HT-29 (cell line): ENCODE results near the gene STK24. TPM values are rescaled to one million over a fixed set of nuclear protein-coding genes. Genes with fewer than 3 reads are reported as not detected.

ENCODE experiments used
- DNase-seq: peaks from one replicate; pipeline ENCODE4 v3.0.0-alpha.2; 2015; ENCODE audit warnings: low spot score
- total RNA-seq: library from RNA; depleted of rRNA; stranded (reverse); fragments of >200 nt; shearing (Covaris generic); gene quantifications from 2 replicates; pipeline ENCODE4 v1.2.3, GENCODE V29; 2014

STK24 gene
- total RNA-seq, 1 experiment from 2014 or later, result 113 TPM

DNA sequence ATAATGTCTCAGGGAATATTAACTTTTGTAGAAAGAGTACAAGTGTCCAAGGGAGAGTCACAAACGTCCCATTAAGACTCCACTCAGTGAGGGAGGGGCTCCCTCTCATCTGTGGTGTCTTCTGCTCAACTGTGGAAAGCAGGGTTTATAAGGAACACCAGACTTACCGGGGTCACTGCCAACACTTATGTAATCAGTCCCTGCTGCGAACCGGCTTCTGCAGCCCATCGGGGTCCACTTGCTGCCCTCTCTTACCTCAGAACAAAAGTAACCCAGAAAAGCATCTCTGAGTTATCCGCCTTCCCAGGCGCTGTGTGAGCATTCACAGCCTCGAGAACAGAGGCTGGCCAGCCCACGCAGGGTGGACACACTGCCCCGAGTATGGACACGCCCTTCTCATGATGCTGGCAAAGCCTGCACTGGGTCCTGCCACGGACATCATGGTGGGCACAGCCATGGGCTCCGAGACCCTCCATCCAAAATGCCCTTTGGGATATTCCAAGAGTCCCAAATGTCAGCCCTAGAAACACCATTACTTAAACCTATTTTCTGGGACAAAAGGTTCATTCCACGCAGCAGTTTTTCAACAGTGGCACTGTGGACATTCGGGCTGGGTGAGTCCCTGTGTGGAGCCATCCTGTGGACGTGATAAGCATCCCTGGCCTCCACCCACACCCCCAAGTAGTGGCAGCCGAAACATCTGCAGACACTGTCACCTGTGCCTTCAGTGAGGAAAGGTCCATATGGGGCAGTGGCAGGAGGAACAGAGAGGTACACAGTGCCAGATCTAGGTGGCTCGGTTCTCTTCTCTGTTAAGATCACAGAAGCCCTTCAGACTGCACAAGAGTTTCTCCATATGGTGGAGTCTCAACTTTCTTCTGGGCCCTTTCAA lies 63.9 kb downstream of the STK24 start:
- DNase-seq, result no peak

DNA sequence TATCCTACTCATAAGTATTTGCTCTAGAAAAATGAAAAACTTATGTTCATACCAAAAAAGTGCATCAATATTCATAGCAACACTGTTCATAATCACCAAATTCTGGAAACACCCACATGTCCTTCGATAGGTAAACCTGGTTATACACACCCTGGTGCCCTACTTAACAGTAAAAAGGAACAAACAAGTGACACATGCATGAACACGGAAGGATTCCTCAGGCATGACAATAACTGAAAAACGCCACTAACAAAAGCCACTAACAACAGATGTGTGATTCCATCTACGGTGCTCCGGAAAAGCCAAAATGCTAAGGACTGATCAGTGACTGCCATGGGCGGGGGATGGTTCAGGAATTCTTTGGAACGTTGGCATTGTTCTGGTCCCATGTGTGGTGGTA lies 65.5 kb downstream of the STK24 start:
- no peak for DNase-seq

- DNase-seq, result no peak
Observed at GRCh38 chr13:98510156-98510509, 66.8 kb downstream of the STK24 start.

DNA sequence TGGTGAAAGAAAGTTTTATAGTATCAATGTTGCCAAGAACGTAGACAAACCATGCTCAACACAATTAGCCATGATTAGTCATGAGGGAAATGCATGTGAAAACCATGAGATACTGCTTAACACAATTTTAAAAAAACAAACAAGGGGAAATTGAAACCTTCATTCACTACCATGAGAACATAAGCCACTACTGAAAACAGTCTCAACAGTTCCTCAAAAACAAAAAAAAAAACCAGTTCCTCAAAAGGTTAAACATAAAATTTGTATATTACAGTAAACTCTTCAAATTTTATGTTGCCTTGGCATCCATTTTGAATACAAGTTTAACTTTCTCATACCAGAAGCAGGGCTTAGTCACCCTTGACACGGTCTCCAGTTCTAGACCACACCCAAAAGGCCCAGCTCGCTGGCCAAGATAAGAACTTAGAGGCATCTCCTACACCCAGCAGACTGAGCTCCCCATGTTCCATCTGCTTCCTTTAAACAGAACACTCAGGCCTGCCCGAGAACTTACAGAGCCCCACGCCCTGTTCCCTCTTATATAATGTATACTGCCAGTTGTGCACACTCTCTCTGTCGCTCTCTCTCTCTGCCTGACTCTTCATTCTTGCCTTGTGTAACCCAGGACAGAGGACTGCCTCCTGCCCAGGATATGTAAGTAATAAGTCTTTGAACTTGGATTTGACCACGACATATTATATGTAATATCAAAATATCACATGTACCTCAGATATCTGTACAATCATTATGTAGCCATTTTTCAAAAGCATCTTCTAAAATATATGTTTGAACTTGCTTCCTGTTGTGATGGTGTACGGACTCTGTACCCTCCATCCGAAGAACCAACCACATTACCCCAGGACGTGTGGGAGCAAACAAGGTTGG lies 67.4 kb downstream of the STK24 start:
- peak; percentile 54 for DNase-seq

DNA sequence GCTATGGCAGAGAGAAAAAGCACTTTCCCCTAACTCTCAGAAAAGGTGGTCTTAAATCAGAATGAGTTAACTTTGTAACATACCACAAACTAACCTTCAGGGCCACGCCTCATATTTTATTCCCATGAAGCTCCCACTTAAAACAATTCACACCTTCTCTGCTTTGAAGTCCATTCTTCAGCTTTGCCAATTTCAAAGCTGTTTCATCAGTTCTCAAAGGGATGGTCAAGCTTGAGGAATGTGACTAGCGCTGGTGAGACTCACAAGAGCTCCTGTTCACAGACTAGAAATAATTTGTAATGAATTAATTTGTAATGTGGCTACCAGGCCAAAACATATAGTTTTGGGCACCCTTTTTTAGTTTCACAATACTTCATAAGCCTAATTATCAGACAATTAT lies 68.2 kb downstream of the STK24 start:
- DNase-seq, result no peak

- no peak for DNase-seq
Observed at GRCh38 chr13:98508280-98508679, 68.6 kb downstream of the STK24 start.

DNA sequence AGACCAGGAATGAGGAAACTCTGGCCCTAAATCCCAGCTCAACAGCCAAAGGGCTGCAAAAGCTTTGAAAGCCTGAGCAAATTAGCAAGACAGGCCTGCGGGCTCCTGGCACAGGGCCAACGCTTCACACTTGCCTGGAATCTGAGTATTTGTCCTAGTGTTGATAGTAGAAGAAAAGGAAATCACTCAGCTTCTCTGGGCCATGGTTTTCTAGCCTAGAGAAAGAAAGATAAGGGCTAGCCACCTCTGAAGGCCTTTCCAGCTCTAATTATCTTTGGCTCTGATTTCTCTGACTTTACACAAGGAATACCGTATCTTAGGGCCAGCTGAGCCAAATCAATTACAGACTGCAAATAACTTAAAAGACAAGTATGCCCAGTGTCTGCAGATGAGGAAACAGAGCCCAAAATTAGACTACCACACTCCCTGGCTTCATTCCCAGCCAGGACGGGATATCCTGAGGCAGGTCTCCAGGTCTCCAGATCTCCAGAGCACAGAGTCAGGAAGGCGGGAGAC lies 69.6 kb downstream of the STK24 start:
- peak; percentile 91 for DNase-seq

DNA sequence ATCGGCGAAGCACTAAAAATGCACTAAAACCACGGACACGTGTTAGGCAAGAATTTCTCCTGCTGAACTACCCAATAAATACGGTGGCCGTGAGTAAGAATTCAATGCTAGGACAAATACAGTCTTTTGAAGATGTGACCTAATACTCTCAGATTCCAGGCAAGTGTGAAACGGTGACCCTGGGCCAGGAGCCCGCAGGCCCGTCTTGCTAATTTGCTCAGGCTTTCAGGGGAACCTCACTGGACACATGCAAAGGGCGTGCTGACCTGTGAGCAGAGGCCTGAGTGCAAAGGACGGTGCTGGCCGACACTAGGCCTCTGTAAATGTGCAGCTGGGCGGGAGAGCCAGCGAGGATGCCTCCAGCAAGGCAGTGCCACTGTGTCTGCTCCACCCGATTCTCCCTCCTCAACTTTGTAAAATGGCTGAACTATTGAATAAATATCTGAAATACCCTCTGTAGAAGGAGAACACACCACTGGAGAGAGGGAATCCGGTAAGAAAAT lies 70.1 kb downstream of the STK24 start:
- no peak for DNase-seq

DNA sequence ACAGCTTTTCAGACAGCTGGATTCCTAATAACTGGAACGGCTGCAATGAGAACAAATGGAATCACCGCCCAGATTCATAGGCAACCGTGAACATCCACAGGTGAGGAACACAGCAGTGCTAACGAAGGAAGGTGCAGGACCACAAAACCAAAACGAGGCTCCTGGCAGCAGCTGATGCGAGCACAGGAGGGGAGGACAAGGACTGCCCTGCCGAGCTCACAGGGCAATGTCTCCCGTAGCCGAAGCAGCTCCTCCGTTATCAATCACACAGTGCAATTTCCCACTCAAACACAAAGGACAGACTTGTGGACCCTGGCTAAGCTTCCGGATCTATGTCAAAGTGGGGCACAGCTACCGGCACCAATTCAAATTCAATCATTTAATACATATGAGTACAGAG lies 70.6 kb downstream of the STK24 start:
- no peak for DNase-seq

- no peak for DNase-seq
Observed at GRCh38 chr13:98505217-98505616, 71.7 kb downstream of the STK24 start.

GRCh38 chr13:98504371-98504963 lies 72.4 kb downstream of the STK24 start:
- no peak for DNase-seq

DNA sequence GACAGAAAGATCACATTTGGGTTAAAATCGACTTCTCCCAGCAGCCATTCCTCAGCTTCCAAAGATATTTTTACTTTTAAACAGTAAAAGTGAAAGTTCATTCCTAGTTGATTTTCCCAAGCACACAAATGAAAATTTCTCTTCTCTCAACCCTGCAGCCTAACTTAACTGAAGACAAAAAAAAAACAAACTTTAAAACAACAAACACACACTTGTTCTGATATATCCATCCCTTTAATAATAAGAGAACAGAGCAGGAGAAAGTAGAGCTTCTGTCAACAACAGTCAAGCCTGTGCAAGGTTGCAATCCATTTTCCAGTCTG lies 72.9 kb downstream of the STK24 start:
- DNase-seq, result no peak

DNA sequence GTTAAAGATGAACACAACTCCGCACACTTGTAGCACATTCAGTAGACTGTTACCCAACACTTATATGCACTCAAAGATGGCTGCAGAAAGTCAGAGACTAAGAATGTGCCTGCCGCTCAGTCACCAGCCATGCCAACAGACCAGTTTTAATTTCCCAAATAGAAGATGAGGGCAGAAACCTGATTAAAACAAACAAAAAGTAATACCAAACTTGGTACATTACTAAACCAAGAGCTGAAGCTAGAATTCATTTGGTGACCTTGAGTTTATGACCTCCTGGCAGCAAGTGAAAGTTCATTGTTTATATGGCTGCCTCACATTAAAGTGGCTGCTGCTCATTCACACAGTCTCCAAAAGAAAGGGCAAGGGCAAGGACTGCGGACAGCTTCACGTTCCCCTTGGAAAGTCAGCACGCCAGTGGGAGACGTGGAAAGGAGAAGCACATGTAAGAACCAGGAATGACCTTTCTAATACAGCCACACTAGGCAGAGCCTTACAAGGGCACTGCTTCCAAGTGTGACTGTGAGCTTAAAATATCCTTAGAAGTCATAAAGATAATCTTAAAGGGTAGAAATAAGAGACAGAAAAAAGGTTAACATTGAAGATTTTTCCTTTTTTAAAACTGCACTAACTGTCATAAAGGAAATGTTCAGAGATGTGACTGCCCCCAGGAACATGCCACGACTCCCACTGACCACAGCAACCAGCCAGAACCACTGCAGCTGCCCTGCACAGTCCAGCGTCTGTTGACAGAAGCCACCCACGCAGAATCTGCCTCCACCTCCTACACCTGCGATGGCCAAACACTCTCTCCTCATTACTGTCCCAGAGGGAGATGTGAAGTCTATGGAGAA lies 73.5 kb downstream of the STK24 start:
- peak; percentile 29 for DNase-seq

- no peak for DNase-seq
Observed at GRCh38 chr13:98500963-98501421, 75.9 kb downstream of the STK24 start.

GRCh38 chr13:98496966-98497365 lies 79.9 kb downstream of the STK24 start:
- no peak for DNase-seq

- DNase-seq, result no peak
Observed at GRCh38 chr13:98496479-98496791, 80.5 kb downstream of the STK24 start.

DNA sequence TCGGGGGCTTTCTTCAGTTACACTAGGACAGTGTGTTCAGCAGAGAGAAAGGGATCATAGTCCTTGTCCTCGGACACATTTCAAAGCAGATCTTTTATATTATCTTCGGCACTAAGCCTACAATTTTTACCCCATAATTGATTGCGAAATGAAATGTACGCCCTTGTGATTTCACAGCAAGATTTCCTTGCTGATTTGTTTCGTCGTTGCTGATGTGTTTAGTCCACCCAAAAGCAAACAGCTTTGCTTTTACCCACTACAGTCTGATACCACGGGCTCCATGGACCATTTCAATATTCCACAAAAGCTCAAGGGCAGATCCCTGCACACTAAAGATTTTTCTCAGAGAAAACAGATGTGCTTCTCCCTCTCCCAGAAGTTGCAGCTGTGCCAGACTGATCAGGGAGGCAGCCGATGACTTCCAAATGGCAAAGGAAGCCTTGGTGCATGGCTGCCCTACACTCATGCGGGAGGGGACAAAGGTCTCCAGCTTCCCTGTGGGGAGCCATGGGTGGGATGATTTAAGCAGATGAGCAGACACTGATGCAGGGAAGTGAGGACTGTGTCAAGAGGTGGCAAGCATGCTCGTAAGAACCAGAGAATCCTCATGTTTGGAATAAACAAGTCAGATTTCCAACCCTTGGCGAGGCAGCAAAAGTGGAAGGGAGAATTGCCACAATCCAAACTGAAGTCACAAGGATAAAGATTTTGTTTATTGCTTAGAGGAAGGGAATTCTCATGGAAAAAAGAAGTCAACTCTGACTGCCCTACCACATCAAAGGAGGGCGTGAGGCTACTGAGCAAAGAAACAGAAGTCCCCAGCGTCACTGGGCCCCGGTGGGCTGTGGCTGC lies 81.1 kb downstream of the STK24 start:
- no peak for DNase-seq

DNA sequence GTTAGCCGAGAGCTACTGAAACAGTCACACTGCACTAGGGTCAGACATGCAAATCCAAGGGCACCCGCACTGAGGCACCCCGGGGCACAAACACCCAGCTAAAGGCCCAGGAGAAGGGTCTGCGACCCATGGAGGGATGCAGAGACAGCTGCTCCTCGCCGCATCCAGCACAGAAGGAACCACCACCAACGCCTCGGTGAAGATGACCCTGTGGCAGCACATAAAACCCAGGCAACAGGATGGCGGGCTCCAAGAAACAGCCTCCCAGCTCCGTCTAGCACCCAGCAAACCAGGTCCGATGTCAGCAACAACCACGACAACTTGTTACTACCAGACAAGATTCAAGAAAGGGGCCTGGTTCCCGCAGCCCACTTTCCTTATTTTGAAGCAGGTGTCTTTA lies 82.1 kb downstream of the STK24 start:
- DNase-seq, result no peak

GRCh38 chr13:98493042-98493712 lies 83.7 kb downstream of the STK24 start:
- no peak for DNase-seq
